Neural cell (in vitro differentiated cells): ENCODE measurements around the gene NIFK.

ENCODE experiments used
- CTCF ChIP-seq: fragments of 450-650 bp; IDR thresholded peaks from 2 replicates; pipeline ENCODE4 v1.5.1; 2014; ENCODE audit warnings: antibody characterized with exemption, mild to moderate bottlenecking, moderate library complexity; ENCODE audit not compliant: poor library complexity, severe bottlenecking
- EP300 ChIP-seq: fragments of 450-650 bp; conservative IDR thresholded peaks from 2 replicates; pipeline ENCODE4 v1.6.1; 2014; ENCODE audit warnings: antibody characterized with exemption, mild to moderate bottlenecking, moderate library complexity; ENCODE audit not compliant: poor library complexity, severe bottlenecking
- EZH2 ChIP-seq: fragments of 200-600, 300-800 bp; shearing (Covaris generic), sonication (generic); IDR thresholded peaks from 2 replicates; pipeline ENCODE4 v1.6.1; 2014; ENCODE audit warnings: antibody characterized with exemption, low read length, borderline replicate concordance, mild to moderate bottlenecking; ENCODE audit not compliant: insufficient read depth, poor library complexity, severe bottlenecking
- MXI1 ChIP-seq: fragments of 450-650 bp; conservative IDR thresholded peaks from 2 replicates; pipeline ENCODE4 v1.6.1; 2014; ENCODE audit warnings: antibody characterized with exemption, mild to moderate bottlenecking; ENCODE audit not compliant: poor library complexity, severe bottlenecking
- POLR2AphosphoS5 ChIP-seq: IDR thresholded peaks from 2 replicates; pipeline ENCODE4 v1.6.1; 2012
- RAD21 ChIP-seq: fragments of 450-650 bp; conservative IDR thresholded peaks from 2 replicates; pipeline ENCODE4 v1.6.1; 2014; ENCODE audit warnings: antibody characterized with exemption, mild to moderate bottlenecking, moderate library complexity
- REST ChIP-seq: IDR thresholded peaks from 2 replicates; pipeline ENCODE4 v1.6.1; 2012; ENCODE audit warnings: borderline replicate concordance
- TAF1 ChIP-seq: IDR thresholded peaks from 2 replicates; pipeline ENCODE4 v1.6.1; 2012; ENCODE audit warnings: low read depth

GRCh38 chr2:121698318-121698930 is 38.3 kb downstream of the NIFK start:
- TF ChIP-seq CTCF, result no peak
- no peak for TF ChIP-seq MXI1
- no peak for TF ChIP-seq EP300
- TF ChIP-seq EZH2, result no peak
- no peak for TF ChIP-seq TAF1
- TF ChIP-seq POLR2AphosphoS5, result no peak
- TF ChIP-seq REST, result no peak
- TF ChIP-seq RAD21, result no peak
